Activated CD4-positive, alpha-beta T cell treated with anti-CD3 and anti-CD28 coated beads, Interleukin-2, Interleukin-4, amounts not matched to agents 100 ng/mL and 50 ng/mL, durations not matched to agents 16 hours and 8 hours (primary cell): ENCODE measurements around the gene KCNJ4.

Experiments used
- DNase-seq: peaks from one replicate; pipeline ENCODE4 v3.0.0-alpha.2; 2020; ENCODE audit warnings: low spot score

Gene KCNJ4

DNA sequence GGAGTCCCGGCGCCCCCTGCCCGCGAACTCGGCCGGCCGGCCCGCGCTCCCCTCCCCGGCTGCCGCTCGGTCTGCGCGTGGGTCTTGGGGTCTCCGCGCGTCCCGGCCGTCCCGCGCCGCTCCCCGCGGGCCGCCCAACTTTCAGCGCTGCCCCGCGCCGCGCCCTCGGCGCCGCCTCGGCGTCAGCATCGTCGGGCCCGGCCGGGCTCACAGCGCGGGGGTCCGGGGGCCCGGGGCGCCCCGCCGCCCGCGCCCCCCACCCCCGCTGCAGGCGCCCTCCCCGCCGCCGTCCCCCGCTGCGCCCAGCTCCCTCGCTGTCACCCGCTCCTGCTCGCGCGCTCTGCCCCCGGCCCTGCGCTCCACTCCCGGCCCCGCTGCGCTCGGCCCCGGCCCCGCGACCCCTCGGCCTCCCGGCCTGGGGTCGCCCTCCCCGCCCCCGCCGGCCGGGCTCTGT lies at the start of gene KCNJ4:
Gene KCNJ4, minus strand, starts transcription at position 124 of the 454 bp plus-strand sequence. CDS start 27,067 bp downstream, outside the sequence.
- no peak for DNase-seq

- DNase-seq = no peak
Observed at GRCh38 chr22:38503021-38503420, 48.0 kb upstream of the KCNJ4 start.

DNA sequence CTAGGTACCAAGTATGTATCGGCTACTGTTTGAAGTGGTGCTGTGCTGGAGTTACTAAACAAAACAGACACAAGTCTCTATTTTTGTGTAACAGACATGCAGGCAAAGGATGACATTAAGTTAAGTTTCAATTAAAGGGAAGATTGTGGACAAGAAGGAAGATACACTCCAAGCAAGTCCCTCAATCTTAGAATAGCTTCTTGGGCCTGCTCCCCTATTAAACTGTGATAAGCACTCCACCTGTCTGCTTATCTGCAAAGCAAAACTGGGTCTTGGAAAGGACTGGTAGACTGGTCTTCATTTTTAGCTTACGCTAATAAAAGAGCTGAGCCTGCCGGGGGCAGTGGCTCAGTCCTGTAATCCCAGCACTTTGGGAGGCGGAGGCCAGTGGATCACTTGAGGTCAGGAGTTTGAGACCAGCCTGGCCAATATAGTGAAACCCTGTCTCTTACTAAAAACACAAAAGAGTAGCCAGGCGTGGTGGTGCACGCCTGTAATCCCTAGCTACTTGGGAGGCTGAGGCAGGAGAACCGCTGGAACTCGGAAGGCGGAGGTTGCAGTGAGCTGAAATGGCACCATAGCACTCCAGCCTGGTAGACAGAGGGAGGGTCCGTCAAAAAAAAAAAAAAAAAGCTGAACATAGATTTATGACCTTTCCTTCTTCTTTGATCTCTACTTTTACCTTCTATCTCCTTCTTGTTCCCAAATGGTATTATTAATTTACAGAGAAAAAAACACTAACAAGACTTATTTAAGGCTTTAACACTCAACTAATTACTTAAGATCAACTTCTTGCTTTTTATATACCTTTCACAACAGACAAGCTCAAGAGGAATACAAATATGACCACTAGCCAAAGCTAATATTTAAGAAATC lies 47.0 kb upstream of the KCNJ4 start:
- DNase-seq = no peak

DNA sequence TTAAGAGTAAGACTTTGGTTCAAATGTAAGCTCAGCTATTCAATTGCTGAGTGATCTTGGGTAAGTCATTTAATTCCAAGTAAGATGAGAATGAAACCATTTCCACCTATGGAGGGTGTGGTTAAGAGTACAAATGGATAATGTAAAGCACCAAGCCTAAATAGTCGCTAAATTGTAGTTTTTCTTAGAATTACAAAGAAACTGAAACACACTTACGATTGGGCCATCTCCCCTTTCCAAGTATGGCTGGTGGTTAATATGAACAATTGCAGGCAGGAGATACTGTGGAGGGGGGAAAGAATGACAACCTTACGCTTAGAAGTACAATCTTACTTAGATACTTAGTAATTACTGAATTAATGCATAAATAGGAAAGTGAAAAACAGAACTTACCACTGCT lies 42.9 kb upstream of the KCNJ4 start:
- no peak for DNase-seq

- no peak for DNase-seq
Observed at GRCh38 chr22:38494939-38495338, 39.9 kb upstream of the KCNJ4 start.

DNA sequence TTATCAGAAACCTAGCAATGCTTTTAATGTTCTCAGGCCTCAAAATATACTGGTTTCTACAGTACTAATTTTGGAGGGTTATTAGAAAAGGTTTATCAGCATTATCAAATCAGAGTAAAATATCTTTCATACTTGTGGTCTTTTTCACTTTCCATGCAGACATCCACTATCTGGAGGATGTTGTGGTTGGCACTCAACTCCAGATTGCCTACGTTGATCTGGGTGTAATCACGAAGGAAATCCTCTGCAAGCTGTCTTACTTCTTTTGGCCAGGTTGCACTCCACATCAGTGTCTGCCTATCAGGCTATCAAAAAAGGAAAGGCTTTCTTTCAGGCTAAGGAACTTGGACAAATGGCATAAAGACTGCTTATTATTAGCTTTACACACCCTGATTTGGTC lies 39.5 kb upstream of the KCNJ4 start:
- DNase-seq = no peak

GRCh38 chr22:38491707-38492348 lies 36.8 kb upstream of the KCNJ4 start:
- DNase-seq = no peak

GRCh38 chr22:38490915-38491314 lies 35.9 kb upstream of the KCNJ4 start:
- DNase-seq = no peak

GRCh38 chr22:38490475-38490874 lies 35.5 kb upstream of the KCNJ4 start:
- no peak for DNase-seq

- DNase-seq = no peak
Observed at GRCh38 chr22:38489561-38490145, 34.7 kb upstream of the KCNJ4 start.

- DNase-seq = no peak
Observed at GRCh38 chr22:38489142-38489541, 34.1 kb upstream of the KCNJ4 start.

- DNase-seq = no peak
Observed at GRCh38 chr22:38487946-38488345, 32.9 kb upstream of the KCNJ4 start.

DNA sequence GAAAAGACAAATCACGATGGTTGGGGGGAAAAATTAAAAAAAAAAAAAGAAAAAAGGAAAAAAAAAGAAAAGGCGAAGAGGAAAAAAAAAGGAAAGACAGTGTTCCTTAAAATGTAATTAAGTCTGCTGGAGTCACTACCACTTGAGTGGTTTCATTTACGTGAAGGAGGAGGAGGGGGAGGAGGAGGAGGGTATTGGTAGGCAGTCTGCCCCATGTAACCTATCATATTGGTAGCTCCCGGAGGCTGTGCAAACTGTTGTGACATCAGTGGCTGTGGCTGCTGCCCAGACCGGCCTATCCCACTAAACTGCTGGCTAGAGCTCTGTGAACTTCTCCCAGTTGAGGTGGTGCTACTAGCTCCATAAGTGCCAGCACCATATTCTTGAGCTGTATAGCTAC lies 30.8 kb upstream of the KCNJ4 start:
- DNase-seq = no peak

DNA sequence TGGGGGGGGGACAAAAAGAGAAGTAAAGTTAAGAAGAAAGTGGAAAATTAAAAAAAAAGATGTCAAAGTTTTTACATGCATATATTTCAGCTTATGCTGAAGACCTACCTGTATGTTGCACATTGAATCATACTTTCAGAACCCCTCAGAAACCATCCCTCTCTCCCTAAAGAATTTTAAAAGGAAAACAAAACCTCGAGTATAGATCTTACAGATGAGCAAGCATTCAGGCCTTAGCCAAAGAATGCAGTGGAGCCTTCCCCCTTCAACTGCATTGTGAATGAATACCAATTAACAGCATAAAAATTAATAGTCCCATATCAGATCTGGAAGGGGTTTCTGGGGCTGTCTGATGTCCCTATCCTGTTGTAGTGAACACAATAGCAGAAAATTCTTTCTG lies 29.2 kb upstream of the KCNJ4 start:
- no peak for DNase-seq

GRCh38 chr22:38482662-38483308 lies 27.8 kb upstream of the KCNJ4 start:
- no peak for DNase-seq

- DNase-seq = no peak
Observed at GRCh38 chr22:38481871-38482332, 26.9 kb upstream of the KCNJ4 start.

- DNase-seq = no peak
Observed at GRCh38 chr22:38481162-38481870, 26.3 kb upstream of the KCNJ4 start.

DNA sequence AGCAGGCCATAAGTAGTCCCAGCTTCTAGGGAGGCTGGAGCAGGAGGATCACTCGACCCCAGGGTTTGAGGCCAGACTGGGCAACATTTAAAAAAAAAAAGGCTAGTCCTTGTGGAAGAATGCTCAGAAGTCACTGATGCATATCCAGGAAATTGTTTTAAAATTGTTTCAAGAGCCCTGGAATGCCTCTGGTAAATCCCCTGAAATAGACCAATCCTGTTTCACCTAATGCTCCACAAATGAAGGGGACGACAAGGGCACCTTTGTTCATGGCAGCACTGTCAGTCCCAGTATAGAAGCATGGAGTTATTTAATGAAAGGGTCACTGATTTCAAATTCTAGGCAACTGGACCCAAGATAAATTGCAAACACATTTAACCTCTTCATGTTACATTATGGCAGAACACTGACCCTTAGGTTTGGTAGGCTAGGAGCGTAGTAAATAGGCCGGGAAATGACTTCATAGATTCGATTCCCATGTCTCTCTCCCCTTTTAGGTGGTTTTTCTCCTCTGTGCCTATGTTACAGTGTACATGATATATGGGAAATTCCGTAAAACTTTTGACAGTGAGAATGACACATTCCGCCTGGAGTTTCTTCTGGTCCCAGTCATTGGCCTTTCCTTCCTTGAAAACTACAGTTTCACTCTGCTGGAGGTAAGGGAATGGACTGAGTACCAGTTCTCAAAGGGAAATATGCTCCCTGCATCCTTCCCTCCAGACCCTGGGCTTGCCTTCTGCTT lies 24.3 kb upstream of the KCNJ4 start:
- DNase-seq = no peak

- no peak for DNase-seq
Observed at GRCh38 chr22:38477585-38477984, 22.6 kb upstream of the KCNJ4 start.

DNA sequence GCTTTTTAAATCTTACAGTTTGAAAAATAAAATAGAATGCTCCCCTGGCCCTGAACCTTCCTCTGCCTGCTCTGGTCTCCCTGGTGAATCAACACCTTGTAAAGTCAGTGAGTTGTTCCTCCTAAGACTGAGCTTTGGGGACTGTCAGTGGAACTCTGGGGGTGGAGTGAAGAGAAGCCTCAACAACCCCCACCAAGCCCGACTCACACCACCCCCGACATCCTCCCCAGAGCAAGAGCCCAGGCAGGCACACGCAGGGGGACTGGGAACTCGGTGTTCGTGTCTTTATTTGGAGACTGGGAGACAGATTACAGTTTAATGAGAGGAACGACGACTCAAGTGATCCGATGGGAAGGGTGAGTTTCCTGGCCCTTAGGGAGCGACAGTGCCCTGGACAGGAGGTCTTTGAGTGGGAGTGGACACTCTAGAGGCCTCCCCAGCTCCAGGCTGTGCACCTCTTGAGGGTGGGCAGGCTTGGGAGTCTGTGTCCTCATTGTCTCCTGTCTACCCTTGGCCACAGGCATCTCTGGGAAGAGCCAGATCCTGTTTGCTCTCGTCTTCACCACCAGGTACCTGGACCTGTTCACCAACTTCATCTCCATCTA lies 19.1 kb upstream of the KCNJ4 start:
- no peak for DNase-seq

DNA sequence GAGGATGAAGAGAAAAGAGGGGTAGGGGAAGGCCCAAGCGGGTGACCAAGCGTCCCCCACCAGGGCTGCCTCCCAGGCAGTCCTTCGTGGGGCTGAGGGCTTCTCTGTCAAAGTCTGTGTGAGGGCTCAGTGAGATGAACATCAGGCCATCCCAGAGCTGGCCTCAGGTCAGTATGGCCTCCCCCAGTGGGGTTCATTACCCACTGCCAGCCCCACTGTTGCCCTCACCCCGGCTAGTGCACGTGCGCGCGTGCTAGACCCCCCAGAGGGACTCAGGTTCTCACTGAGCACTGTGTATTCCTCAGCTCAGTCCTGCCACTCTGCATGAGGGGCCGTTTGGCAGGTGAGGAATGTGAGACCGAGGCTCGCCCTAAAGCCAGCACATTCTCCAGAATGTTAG lies 16.2 kb upstream of the KCNJ4 start:
- DNase-seq = no peak
